GM19463 (cell line): ENCODE results near the gene ARSB.

Experiments
- ATAC-seq: cut with Tn5 transposase; IDR thresholded peaks from one replicate; pipeline ENCODE4 v1.9.1; 2021; ENCODE audit warnings: mild to moderate bottlenecking, moderate library complexity; ENCODE audit not compliant: unreplicated experiment

ARSB gene

GRCh38 chr5:78985116-78985724, at the start of gene ARSB:
Gene ARSB, minus strand, starts transcription at chr5:78985310. Its CDS starts 62 bp downstream, at chr5:78985248.
- ATAC-seq, result peak; percentile 34

GRCh38 chr5:79032782-79033181, 47.7 kb upstream of the ARSB start:
- no peak for ATAC-seq

- ATAC-seq, result no peak
These were observed 47.1 kb upstream of the ARSB start for GRCh38 chr5:79032031-79032695.

- no peak for ATAC-seq
These were observed 46.4 kb upstream of the ARSB start for GRCh38 chr5:79031485-79031867.

- no peak for ATAC-seq
These were observed 45.8 kb upstream of the ARSB start for GRCh38 chr5:79030663-79031484.

GRCh38 chr5:79025054-79025472, 40.0 kb upstream of the ARSB start:
- no peak for ATAC-seq

- ATAC-seq, result no peak
These were observed 38.8 kb upstream of the ARSB start for GRCh38 chr5:79023947-79024346.

GRCh38 chr5:79023348-79023747, 38.2 kb upstream of the ARSB start:
- no peak for ATAC-seq

GRCh38 chr5:79022771-79023170, 37.7 kb upstream of the ARSB start:
- no peak for ATAC-seq

- no peak for ATAC-seq
These were observed 36.6 kb upstream of the ARSB start for GRCh38 chr5:79021753-79022152.

- no peak for ATAC-seq
These were observed 35.9 kb upstream of the ARSB start for GRCh38 chr5:79020861-79021561.

GRCh38 chr5:79014631-79015030, 29.5 kb upstream of the ARSB start:
- ATAC-seq, result no peak

GRCh38 chr5:79011869-79012268, 26.8 kb upstream of the ARSB start:
- ATAC-seq, result no peak

- ATAC-seq, result no peak
These were observed 26.2 kb upstream of the ARSB start for GRCh38 chr5:79011219-79011836.

GRCh38 chr5:79008362-79008761, 23.3 kb upstream of the ARSB start:
- ATAC-seq, result no peak

- ATAC-seq, result no peak
These were observed 22.8 kb upstream of the ARSB start for GRCh38 chr5:79007872-79008271.

GRCh38 chr5:79005936-79006631, 21.0 kb upstream of the ARSB start:
- no peak for ATAC-seq

GRCh38 chr5:79005151-79005550, 20.0 kb upstream of the ARSB start:
- ATAC-seq, result no peak

- no peak for ATAC-seq
These were observed 17.3 kb upstream of the ARSB start for GRCh38 chr5:79002374-79002773.

- ATAC-seq, result no peak
These were observed 16.4 kb upstream of the ARSB start for GRCh38 chr5:79001471-79001870.
